Measurements from ENCODE around the gene STK17A. TPM values are rescaled to one million over a fixed set of nuclear protein-coding genes. Genes with fewer than 3 reads are reported as not detected.
"Not testable (repeated sequence)": the region's sequence is repeated elsewhere in the genome, so short reads cannot be mapped to it uniquely, and the experiment has no call there.

STK17A gene
- total RNA-seq, 1 experiment from 2014 or later, result 21.3 TPM

GRCh38 chr7:43596426-43596825 lies 13.5 kb downstream of the STK17A start:
- in situ Hi-C loops (cut with HindIII; ENCODE audit: low pct_unique_long_range_greater_than_20kb, low sequenced_read_pairs), result loop anchor here (25.0 kb wide), 1 partner anchor 116 kb away; no protein-coding TSS in a partner anchor
- H3K27ac ChIP-seq (ENCODE audit: low read length); BruUV-seq (replicated peaks); H3K27me3 ChIP-seq (ENCODE audit: control insufficient read depth, insufficient read depth, low read length); H3K9me3 ChIP-seq (ENCODE audit: control insufficient read depth, insufficient read depth, low read depth, low read length); intact Hi-C loops (cut with micrococcal nuclease; ENCODE audit: unreplicated experiment); CTCF ChIA-PET; ATAC-seq; H3K36me3 ChIP-seq (ENCODE audit: control insufficient read depth, insufficient read depth, low read length); DNase-seq (ENCODE audit: low read depth, low spot score); H3K4me3 ChIP-seq (ENCODE audit: low read depth in 2 of 2, low read length in 2 of 2); H3K4me1 ChIP-seq (ENCODE audit: control insufficient read depth, insufficient read depth, low read length): not testable (repeated sequence)
- POLR2A ChIA-PET, result interaction anchor here (1.3 kb wide), 1 partner anchor 14 kb away, joined by 9 read pairs; the partner anchor contains the start of gene STK17A

GRCh38 chr7:43600056-43600455 lies 17.1 kb downstream of the STK17A start:
- Histone ChIP-seq H3K27me3 (ENCODE audit: control insufficient read depth, insufficient read depth, low read length) (no peaks in the 10 kb centered on the region), H3K27ac (ENCODE audit: low read length) (no peak overlapping the region), H3K36me3 (ENCODE audit: control insufficient read depth, insufficient read depth, low read length) (no peaks in the 10 kb centered on the region; the same call in 1 of the 2 replicates), H3K4me1 (ENCODE audit: control insufficient read depth, insufficient read depth, low read length) (no peaks in the 10 kb centered on the region), H3K4me3 (ENCODE audit: low read depth in 2 of 2, low read length in 2 of 2) (no peak overlapping the region), H3K9me3 (ENCODE audit: control insufficient read depth, insufficient read depth, low read depth, low read length) (no peaks in the 10 kb centered on the region; the same call in 1 of the 2 replicates)
- CTCF ChIA-PET, result no interaction called here
- no TSS peak for BruUV-seq (replicated peaks)
- POLR2A ChIA-PET, result no interaction called here
- no peak for TF ChIP-seq POLR2AphosphoS5 (IDR thresholded peaks at IDR 0.05; ENCODE audit: low read depth, low read length)
- no peak for TF ChIP-seq CTCF (IDR thresholded peaks at IDR 0.05)
- TF ChIP-seq TCF7L2 (IDR thresholded peaks at IDR 0.05; ENCODE audit: low read depth, low read length), result no peak
- TF ChIP-seq SIN3A (IDR thresholded peaks at IDR 0.05; ENCODE audit: borderline replicate concordance, insufficient read depth, low read depth, low read length), result no peak
- TF ChIP-seq REST (IDR thresholded peaks at IDR 0.05; ENCODE audit: insufficient read depth in 1 of 2, low read depth in 2 of 2, low read length in 1 of 2), result no peak
- intact Hi-C loops (cut with micrococcal nuclease; ENCODE audit: unreplicated experiment), result no loop called here
- ATAC-seq (no peak), DNase-seq (ENCODE audit: low read depth, low spot score) (no peak)
- in situ Hi-C loops (cut with HindIII; ENCODE audit: low pct_unique_long_range_greater_than_20kb, low sequenced_read_pairs), result no loop called here

- Histone ChIP-seq H3K36me3 (ENCODE audit: control insufficient read depth, insufficient read depth, low read length) (no peaks in the 10 kb centered on the region), H3K4me1 (ENCODE audit: control insufficient read depth, insufficient read depth, low read length) (no peaks in the 10 kb centered on the region), H3K27me3 (ENCODE audit: control insufficient read depth, insufficient read depth, low read length) (no peaks in the 10 kb centered on the region), H3K4me3 (ENCODE audit: low read depth in 2 of 2, low read length in 2 of 2) (no peak overlapping the region), H3K27ac (ENCODE audit: low read length) (no peak overlapping the region), H3K9me3 (ENCODE audit: control insufficient read depth, insufficient read depth, low read depth, low read length) (no peaks in the 10 kb centered on the region; the same call in 1 of the 2 replicates)
- BruUV-seq (replicated peaks), result no TSS peak
- POLR2A ChIA-PET, result no interaction called here
- no peak for TF ChIP-seq SIN3A (IDR thresholded peaks at IDR 0.05; ENCODE audit: borderline replicate concordance, insufficient read depth, low read depth, low read length)
- no peak for TF ChIP-seq REST (IDR thresholded peaks at IDR 0.05; ENCODE audit: insufficient read depth in 1 of 2, low read depth in 2 of 2, low read length in 1 of 2)
- TF ChIP-seq CTCF (IDR thresholded peaks at IDR 0.05), result no peak
- TF ChIP-seq TCF7L2 (IDR thresholded peaks at IDR 0.05; ENCODE audit: low read depth, low read length), result no peak
- no peak for TF ChIP-seq POLR2AphosphoS5 (IDR thresholded peaks at IDR 0.05; ENCODE audit: low read depth, low read length)
- DNase-seq (ENCODE audit: low read depth, low spot score) (no peak), ATAC-seq (no peak)
- CTCF ChIA-PET, result no interaction called here
- intact Hi-C loops (cut with micrococcal nuclease; ENCODE audit: unreplicated experiment) (no loop called here), in situ Hi-C loops (cut with HindIII; ENCODE audit: low pct_unique_long_range_greater_than_20kb, low sequenced_read_pairs) (no loop called here)
Measured at GRCh38 chr7:43602256-43602655, 19.3 kb downstream of the STK17A start.
